HG03565 (cell line): ENCODE measurements around the gene P3H4.
A peak's percentile ranks its signal among the peaks of the same experiment; 100 is the strongest.
"Not testable (repeated sequence)": the region's sequence is repeated elsewhere in the genome, so short reads cannot be mapped to it uniquely, and the experiment has no call there.

ENCODE experiments used
- ATAC-seq: cut with Tn5 transposase; IDR thresholded peaks from one replicate; pipeline ENCODE4 v1.9.1; 2021; ENCODE audit warnings: mild to moderate bottlenecking, moderate library complexity; ENCODE audit not compliant: unreplicated experiment

Gene P3H4

DNA sequence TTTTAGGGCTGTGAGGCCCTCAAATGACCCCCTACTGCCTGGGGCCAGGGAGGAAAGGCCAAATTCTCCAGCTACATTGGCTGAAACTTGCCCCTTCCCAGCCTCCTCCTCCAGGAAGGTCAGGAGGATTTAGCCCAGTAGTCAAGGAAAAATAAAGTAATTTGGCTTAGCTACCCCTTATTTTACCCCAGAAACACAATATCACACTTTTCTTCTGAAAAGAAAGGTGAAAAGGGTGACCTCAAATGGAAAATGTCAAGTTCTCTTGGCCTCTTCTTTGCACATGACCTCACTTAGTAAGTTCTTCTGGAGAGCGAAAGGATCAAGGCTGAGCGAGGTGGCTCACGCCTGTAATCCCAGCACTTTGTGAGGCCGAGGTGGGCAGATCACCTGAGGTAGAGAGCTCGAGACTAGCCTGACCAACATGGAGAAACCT lies 17.2 kb downstream of the P3H4 start:
- ATAC-seq = no peak

DNA sequence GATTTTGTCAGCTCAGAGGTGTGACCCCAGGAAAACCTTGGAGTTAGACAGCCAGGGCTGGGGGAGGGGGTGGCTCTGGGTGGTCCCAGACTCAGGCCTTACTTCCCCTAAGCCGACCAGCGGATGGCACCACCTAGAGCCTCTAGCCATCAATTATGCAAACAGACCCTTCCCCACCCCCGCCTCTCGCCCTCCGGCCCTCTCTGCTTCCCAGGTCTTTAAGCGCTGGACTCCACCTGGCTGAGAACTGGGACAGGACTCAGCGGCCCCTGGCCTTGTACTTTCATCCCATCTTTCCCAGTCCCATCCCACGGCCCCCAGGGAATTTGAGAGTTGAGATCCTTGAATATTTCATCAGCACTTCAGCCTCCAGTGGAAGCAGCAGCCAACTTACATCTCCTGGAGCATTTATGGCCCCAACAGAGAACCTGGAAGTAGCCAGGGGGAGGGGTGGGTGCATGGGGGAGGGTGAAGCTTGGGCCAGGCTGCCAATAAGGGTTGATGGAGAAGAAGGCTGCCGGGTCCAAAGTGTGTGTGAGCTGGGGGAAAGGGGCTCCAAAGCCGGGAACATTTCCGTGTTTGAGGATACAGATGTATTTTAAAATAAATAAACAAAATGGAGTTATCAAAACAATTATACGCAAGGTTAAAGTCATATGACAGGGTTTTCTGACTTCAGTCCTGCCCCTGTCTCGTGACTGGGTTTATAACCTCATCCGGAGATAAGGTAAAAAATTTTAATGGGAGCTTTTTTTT lies 17.8 kb downstream of the P3H4 start:
- ATAC-seq = no peak

DNA sequence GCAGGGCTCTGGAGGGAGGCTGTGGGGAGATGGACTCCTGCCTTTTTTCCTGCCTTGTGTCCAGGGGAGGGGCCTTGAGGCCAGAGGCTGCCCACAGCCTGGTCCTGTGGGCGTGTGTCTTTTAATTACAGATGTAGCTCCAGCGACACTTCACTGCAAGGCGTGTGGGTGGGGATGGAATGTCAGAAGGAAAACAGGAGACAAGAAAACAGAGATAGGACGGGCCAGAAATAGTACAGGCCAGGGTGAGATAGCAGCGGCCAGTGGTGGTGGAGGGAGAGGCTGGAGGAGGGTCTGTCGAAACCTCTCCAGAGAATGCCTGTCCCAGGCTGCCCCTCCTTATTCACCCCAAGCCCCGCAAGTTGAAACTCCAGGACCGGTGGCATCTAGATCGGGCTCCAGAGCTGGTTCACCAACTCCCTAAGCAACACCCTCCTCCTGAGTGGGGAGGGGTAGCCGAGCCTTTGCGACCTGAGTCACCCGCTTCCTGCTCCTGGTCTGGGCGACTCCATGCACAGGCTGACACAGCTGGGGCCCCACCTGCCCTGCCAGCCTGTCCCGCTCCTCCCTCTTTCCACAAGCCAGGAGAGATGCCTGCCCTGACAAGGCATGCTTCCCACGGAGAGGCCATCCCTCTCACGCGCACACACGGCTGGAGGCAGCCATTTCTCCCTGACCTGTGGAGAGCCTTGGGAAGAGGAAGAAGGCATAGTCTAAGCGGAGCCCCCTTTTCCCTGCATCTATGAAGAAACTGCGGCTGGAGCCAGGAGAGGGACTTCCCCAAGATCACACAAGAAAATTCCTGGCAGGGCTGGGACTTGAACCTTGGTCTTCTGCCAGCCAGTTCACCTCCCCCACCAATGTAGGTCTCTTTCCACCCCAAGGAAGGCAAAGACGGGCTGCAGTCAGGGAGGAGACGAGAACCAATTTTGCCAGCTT lies 18.6 kb downstream of the P3H4 start:
- ATAC-seq = no peak

DNA sequence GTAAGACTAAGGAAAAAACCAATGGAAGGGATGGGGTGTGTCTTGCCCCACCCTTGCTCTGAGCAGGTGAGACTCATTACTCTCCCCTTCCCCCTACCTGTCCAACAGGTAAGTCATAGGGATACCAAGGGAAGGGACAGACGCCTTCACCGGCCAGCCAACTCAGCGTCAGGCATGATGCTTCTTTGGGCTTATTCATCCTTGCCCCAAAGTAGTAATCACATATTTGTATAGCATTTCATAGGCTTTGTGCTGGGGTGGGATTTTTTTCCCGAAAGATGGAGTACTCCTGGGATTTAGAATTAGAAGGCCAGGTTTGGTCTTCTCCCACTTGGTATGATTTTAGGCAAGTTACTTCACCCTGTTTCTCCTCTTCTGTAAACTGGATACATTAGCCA lies 24.7 kb downstream of the P3H4 start:
- ATAC-seq = no peak

DNA sequence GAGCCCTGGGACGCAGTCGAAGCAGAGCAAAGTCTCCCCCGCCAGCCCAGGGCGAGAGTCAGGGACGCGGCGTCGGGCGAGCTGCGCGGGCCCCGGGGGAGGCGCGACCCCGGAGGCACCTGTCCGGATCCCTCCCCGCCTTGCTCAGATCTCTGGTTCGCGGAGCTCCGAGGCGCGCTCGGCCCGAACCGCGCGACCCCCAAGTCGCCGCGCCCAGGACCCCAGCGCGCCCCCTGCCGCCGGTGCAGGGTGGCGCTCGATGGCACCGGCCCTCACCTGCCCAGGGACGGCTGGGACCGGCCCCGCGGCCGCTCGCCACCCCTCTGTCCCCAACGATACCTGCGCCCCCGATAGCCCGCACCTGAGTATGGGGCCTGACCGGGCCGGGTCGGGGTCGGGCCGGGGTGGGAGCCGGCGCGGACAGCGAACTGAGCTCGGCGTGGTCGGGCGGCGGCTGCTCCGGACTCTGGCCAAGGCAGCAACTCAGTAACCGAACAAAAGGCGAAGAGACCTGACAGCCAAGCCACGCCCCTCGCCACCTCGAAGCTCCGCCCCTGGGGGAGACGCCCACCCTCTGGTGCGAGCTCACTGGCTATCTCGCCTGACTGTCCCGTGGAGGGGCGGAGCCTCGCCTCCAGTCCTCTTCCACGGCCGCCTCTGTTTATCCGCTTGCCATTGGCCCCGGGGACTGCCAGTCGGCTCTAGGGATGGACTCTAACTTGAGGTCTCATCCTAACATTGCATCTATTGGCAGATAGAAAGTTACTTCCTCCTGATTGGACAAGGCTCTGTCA lies 25.3 kb downstream of the P3H4 start, which contains the start of gene JUP:
Gene JUP, minus strand, starts transcription at position 485 of the 794 bp plus-strand sequence. CDS start 14,857 bp downstream, outside the sequence.
- peak; percentile 71 for ATAC-seq

DNA sequence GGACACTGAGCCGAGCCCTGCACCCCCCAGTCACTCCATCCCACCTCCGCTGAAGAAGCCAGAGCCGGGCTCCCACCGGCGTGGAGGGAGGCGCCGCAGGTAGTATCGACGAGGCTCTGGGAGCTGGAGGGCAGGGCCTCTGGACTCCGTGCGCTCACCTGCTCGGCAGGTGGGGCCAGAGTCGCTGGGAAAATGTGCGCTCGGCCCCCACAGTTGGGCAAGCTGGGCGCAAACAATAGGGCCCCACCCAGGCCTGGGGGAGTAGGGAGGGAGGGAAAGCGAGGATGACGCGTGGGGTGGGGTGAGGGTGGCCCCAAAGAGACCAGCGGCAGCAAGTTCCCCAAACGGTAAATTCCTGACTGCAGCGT lies 25.9 kb downstream of the P3H4 start:
- ATAC-seq = no peak

DNA sequence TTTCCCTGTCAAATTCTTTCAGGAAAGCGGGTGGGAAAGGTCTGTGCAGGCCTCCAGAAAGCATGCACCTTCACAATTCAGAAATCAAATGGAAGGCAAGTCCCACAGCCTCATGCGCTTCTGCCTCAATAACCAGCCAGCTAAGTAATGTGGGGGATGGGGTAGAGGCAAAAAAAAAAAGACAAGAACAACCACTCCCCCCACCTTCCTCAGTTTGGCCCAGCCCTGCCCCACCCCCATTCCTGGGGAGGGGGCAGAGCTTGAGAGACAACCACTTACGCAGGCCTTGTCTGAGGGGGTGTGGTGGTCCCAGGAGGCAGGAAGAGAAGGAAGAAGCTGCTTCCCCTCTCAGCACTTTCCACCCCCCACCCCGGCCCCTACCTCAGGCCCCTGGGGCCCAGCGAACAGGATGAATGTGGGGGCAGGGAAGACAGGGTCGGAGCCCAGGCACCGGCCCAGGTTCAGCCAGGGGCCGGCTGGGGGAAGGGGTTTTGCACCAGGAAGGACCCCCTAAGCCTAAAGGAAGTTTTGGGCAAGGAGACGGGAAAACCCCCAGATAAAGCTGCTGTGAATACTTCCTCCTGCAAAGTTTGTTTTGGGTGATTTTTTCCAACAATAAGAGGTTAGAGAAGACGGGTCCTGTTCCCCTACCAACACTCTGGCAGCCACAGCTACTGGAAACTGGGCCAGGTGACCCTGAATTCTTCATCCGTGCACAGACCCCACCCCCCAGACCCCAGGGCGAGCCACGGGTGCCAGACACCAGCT lies 26.5 kb downstream of the P3H4 start:
- no peak for ATAC-seq

DNA sequence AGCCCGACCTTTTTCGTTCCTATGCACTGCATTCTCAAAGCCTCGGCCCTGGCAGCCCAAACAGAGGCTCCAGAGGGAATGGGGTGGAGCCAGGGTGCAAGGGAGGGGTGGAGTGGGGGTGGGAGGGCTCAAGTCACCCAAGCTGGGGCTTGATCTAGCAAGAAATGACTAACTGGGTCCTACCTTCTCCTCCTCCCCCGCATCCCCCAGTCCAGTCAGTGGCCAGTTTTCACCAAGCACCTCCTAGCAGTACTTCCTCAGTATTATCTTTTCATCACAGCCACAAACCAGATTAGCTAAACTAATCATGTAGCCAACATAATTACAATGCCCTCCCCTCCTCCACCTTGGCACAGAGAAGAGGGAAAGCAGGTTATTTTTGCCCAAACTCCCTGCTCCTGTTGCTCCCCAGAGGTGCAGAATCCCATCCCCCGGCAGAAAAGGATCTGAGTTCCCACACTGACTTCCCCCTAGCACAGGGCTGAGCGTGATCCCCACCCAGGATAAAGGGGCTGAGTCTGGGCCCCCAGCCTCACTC lies 27.5 kb downstream of the P3H4 start:
- no peak for ATAC-seq

DNA sequence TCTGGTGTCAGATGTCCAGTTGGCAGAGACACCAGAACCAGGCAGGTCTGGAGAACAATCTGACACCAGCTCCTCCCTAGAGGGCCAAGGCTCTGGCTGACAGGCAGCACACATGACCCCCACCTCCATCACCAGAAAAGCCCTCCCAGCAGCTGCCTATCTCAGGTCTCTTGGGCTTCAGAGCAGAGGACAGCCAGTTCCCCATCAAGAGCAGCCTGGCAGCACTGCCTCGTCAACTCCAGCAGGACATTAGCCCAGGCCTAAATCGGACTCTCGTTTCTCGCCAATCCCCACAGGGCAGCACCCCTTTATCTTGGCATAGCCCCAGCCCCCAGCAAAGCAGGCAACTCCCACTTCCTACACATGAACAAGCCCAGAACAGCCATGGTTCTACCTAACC lies 29.6 kb downstream of the P3H4 start:
- no peak for ATAC-seq

DNA sequence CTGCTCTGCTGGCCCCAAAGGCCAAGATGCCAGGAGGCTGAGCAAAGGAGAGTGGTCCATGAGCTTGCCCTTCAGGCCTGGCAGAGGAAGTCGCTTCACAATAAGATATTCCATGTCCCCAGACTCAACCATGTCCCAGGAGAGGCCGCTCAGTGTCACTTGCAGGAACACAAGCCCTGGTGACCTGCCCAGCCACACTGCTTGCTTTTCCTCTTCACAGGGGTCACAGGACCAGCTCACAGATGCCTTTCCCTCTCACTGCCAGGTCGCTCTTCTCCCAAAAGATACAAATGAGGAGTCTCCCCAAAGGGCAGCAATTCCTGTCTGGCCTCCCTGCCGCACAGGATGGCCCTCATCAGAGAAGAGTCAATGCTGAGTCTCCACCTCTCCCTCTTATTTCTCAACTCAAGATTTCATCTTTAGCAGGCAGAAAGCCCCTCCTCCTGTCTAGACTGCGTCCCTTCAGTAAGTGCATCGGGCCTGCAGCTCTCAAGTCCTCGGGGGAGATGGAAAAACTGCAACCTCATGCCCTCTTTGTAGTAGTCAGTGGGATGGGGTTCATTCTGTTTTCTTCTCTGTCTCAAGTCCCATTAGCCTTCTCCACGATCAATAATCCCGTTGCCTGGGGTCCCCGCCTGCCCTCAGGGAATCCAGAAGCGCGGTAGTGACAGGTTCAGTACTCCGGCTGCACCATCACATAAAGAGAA lies 30.2 kb downstream of the P3H4 start:
- no peak for ATAC-seq

DNA sequence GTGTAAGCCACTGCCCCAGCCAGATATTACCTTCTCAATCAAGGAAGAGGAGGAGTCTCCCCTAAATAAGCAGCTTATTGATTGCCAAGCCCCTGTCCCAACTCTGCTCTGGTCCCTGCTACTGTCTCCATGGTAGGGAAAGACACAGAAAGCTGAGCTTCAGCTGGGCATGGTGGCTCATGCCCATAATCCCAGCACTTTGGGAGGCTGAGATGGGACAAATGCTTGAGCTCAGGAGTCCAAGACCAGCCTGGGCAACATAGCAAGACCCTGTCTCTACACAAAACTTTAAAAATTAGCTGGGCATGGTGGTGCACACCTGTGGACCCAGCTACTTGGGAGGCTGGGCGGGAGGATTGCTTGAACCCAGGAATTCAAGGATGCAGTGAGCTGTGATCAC lies 31.8 kb downstream of the P3H4 start:
- no peak for ATAC-seq

DNA sequence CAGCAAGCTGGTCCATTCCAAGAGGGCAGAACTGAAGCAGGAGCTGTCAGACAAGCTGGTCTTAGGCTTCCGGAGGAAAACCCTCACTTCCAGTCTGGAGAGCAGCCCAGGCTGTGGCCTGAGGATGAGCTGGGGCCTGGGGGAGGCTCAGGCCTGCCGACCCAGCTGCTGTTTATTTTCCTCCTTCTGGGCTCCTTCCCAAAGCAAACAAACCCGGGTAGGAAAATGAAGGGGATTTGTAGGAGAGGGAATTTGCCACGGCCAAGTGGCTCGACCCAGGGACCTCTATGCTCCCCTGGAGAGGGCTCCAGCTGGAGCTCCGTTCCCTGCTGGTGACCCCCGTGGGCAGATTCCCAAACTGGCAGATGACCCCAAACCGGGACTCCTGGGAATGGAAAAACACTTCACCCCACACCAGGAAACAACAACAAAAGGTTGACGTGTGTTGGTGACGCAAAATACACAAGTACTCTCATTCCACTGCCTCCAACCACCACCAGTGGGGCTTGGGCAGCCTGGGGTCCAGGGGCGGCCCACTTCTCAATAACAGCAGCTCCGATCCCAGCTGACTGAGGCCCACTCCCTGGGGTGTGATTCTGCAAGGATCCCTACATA lies 34.1 kb downstream of the P3H4 start:
- no peak for ATAC-seq

DNA sequence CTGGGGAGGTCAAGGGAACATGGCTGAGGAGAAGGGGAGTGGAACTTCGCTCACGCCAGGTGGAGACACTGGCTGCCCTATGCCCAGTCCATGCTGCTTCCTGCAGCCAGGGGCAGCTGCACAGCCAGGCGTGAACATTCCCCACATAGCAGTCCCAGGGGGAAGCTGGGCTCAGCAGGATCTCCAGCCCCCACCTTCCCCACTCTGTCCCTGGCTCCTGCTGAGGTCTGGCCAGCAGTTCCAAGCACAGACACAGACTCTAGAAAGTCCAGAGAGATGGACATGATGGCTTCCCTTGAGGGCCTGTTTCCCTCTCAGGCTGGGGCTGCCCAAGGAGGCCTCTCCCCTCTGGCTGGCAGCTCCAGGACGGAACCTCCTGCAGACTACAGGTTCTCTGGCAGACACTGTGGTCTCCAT lies 34.6 kb downstream of the P3H4 start:
- no peak for ATAC-seq

DNA sequence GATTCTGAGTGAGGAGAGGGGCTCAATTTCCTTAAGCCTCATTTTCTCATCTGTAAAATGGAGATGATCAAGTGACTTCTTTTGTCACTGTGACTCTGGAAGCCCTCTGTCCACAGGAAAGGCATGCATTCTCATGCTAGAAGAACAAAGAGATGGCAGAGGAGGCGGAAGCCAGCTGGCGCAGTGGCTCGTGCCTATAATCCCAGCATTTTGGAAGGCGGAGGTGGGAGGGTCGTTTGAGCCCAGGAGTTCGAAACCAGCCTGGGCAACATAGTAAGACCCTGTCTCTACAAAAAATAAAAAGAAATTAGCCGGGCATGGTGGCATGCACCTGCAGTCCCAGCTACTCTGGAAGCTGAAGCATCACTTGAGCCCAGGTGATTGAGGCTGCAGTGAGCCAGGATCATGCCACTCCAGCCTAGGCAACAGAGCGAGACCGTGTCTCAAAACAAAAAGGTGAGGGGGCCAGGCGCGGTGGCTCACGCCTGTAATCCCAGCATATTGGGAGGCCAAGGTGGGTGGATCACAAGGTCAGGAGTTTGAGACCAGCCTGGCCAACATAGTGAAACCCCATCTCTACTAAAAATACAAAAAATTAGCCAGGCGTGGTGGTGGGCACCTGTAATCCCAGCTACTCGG lies 35.4 kb downstream of the P3H4 start:
- ATAC-seq = not testable (repeated sequence)

DNA sequence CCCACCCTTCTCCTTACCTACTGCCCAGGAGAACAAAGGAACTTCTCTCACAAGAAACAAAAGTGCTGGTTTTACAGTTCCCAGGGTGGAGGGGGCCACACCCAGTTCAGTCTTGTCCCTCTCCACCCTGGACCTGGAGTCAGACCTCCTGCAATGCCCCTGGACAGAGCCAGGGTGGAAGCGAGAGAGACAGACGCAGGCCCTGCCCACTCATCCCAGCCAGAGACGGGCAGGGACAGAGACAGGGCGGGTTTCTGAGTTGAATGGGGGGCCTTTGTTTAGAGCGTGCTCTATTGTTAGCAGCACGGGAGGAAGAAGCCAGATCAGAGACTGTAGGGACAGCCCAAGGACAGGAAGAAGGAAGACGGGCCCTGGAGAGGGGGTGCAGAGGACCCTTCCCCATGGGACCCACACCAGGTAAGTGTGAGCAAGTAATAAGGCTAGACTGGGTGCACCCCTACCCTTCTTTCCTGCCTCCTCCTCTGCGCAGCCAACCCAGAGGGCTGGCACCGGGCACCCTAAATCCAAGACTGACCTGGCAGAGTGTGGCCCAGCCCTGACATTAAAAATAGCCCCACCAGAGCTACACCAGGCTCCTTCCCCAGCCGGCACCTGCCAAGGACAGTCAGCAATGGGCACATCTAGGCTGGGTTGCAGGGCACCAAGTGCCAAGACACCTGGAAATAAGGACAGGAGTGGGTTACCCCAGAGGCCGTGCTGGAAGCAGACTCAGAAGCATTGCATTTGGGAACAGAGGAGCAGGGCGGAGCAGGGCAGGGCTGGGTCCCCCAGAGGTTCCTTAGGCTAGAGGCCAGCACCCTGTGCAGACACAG lies 36.1 kb downstream of the P3H4 start:
- no peak for ATAC-seq

DNA sequence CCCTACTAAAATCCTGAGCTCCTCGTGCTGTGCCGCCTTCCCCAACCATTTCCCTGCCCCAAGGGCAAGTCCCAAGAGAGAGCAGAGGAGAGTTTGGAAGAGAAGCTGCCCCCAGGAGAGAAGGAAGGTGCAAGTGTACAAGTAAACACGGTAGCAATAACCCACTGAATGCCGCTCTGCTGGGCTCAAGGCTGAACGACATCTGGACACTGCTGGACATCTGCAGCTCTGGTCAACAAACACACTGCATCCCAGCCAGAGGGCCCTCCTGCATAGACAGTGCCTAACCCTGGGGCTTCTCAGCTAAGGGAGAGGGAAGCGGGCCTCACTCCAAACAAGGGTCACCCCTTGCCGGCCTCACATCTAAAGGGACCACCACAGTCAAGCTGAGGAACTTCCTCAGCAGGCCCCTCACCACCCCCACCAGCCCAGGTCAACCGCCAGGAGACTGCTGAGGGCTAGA lies 38.0 kb downstream of the P3H4 start:
- no peak for ATAC-seq

DNA sequence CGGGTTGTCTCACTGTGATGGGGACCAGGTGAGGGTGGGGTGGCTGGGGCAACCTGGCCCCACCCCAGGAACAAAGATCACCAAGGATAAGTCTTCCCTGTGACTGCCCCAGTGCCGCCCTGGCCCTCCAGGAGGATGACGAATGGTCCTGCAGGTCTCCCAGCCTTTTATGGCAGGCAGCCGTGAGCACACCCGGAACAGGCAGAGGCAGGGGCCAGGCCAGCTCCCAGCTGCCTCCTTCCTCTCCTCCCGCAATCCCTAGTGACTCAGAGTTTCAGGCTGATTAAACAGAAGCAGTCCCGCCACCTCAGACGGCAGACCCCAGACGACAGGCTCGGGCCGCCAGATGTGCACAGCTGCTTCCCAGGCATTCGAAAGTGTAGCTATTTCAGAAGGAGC lies 38.6 kb downstream of the P3H4 start:
- ATAC-seq = no peak
